ENCODE data around the gene EDDM3A. TPM values are rescaled to one million over a fixed set of nuclear protein-coding genes. Genes with fewer than 3 reads are reported as not detected.
"Not testable (repeated sequence)": the region's sequence is repeated elsewhere in the genome, so short reads cannot be mapped to it uniquely, and the experiment has no call there.

Gene EDDM3A
- polyA plus RNA-seq, 2 of the 4 experiments (the other 2 are of a cell fraction): not detected

GRCh38 chr14:20722016-20722415 lies 23.7 kb upstream of the EDDM3A start:
- ChIA-PET CTCF (interaction anchor here (1.0 to 1.2 kb wide), 2 partner anchors 36 to 152 kb away, joined by 3 read pairs; no protein-coding TSS in a partner anchor), POLR2A (no interaction called here)
- FAIRE-seq: no peak
- WGBS (ENCODE audit: missing lambda C conversion rate): 49% methylated on average over 12 of the region's 12 CpGs
- DNase-seq (ENCODE audit: low read depth in 1 of 2, low spot score in 1 of 2): no peak
- H3K9me3 ChIP-seq: 0 out of 3 replicates have a peak, but pooled peaks cover 4% of the 10 kb centered on the region
- no peak overlapping the region for H3K4me2 ChIP-seq
- ATAC-seq: no peak; a peak in 1 of 6 replicates
- no peaks in the 10 kb centered on the region for H3K4me1 ChIP-seq
- no peak overlapping the region for H3K4me3 ChIP-seq
- TF ChIP-seq RNF2 (IDR thresholded peaks at IDR 0.05; ENCODE audit: borderline replicate concordance, low read depth) (no peak), ZFP36 (IDR thresholded peaks at IDR 0.05; ENCODE audit: borderline replicate concordance, partially characterized antibody) (no peak), BHLHE40 (IDR thresholded peaks at IDR 0.05; ENCODE audit: low read depth, low read length) (no peak), USF2 (IDR thresholded peaks at IDR 0.05) (no peak), ELK1 (IDR thresholded peaks at IDR 0.05; ENCODE audit: low read depth, low read length) (no peak), SREBF2 (IDR thresholded peaks at IDR 0.05) (no peak), EHF (CRISPR knock-in tag; IDR thresholded peaks at IDR 0.05) (no peak), HOXB13 (CRISPR knock-in tag; IDR thresholded peaks at IDR 0.05; ENCODE audit: low read depth) (no peak), FOSB (CRISPR knock-in tag; IDR thresholded peaks at IDR 0.05) (no peak), KDM1A (IDR thresholded peaks at IDR 0.05; ENCODE audit: low read depth) (no peak)
- no peak overlapping the region for H3K27ac ChIP-seq

- WGBS (ENCODE audit: missing lambda C conversion rate): 89% methylated on average over 25 of the region's 28 CpGs
- TF ChIP-seq ZNF302 (CRISPR knock-in tag; IDR thresholded peaks at IDR 0.05): no peak
- ATAC-seq: no peak
Measured at GRCh38 chr14:20723488-20723887, 22.2 kb upstream of the EDDM3A start.

GRCh38 chr14:20726121-20726520 lies 19.6 kb upstream of the EDDM3A start:
- POLR2A ChIA-PET; H3K4me2 ChIP-seq; ATAC-seq; H3K9me3 ChIP-seq; CTCF ChIA-PET; H3K4me3 ChIP-seq; H3K27ac ChIP-seq; DNase-seq (ENCODE audit: low read depth in 1 of 2, low spot score in 1 of 2); H3K4me1 ChIP-seq: not testable (repeated sequence)
- peak; percentile 7 for FAIRE-seq
- 53% methylated on average over 3 of the region's 3 CpGs for WGBS (ENCODE audit: missing lambda C conversion rate)

More at GRCh38 chr14:20723488-20723887, 22.2 kb upstream of the EDDM3A start:
- Histone ChIP-seq H3K4me2 (no peak overlapping the region), H3K9me3 (no peaks in the 10 kb centered on the region), H3K4me3 (no peak overlapping the region), H3K27ac (no peak overlapping the region), H3K4me1 (no peaks in the 10 kb centered on the region)
- DNase-seq (ENCODE audit: low read depth in 1 of 2, low spot score in 1 of 2): no peak
- ChIA-PET POLR2A (no interaction called here), CTCF (interaction anchor here (0.6 to 0.9 kb wide), 3 partner anchors 10 to 29 kb away, joined by 3 to 4 read pairs (median 3); no protein-coding TSS in a partner anchor)
- no peak for FAIRE-seq

- ATAC-seq (no peak), DNase-seq (ENCODE audit: low read depth in 1 of 2, low spot score in 1 of 2) (no peak), FAIRE-seq (no peak)
- H3K9me3 ChIP-seq: no peaks in the 10 kb centered on the region
- no peak overlapping the region for H3K27ac ChIP-seq
- no peak overlapping the region for H3K4me3 ChIP-seq
- 18% methylated on average over 1 of the region's 1 CpG for WGBS (ENCODE audit: missing lambda C conversion rate)
- H3K4me2 ChIP-seq: no peak overlapping the region
- no peaks in the 10 kb centered on the region for H3K4me1 ChIP-seq
- POLR2A ChIA-PET: no interaction called here
- CTCF ChIA-PET: no interaction called here
- TF ChIP-seq CTCF (IDR thresholded peaks at IDR 0.05): no peak
- no peak for TF ChIP-seq HOXB13 (CRISPR knock-in tag; IDR thresholded peaks at IDR 0.05; ENCODE audit: low read depth)
- TF ChIP-seq KDM5A (IDR thresholded peaks at IDR 0.05): no peak
- no peak for TF ChIP-seq BCL3 (IDR thresholded peaks at IDR 0.05)
- no peak for TF ChIP-seq NFE2L2 (conservative IDR thresholded peaks at IDR 0.05; ENCODE audit: low read length)
- TF ChIP-seq MAZ (IDR thresholded peaks at IDR 0.05; ENCODE audit: borderline replicate concordance, low read depth, low read length): no peak
- no peak for TF ChIP-seq NPAS2 (CRISPR knock-in tag; IDR thresholded peaks at IDR 0.05; ENCODE audit: borderline replicate concordance)
- no peak for TF ChIP-seq CHD2 (IDR thresholded peaks at IDR 0.05; ENCODE audit: low read length, partially characterized antibody)
- no peak for TF ChIP-seq BHLHE40 (IDR thresholded peaks at IDR 0.05; ENCODE audit: low read depth, low read length)
- TF ChIP-seq ELK1 (IDR thresholded peaks at IDR 0.05; ENCODE audit: low read depth, low read length): no peak
- no peak for TF ChIP-seq HOXB5 (CRISPR knock-in tag; IDR thresholded peaks at IDR 0.05)
- TF ChIP-seq EP300 (IDR thresholded peaks at IDR 0.05): no peak
- TF ChIP-seq RNF2 (IDR thresholded peaks at IDR 0.05; ENCODE audit: borderline replicate concordance, low read depth): no peak
- no peak for TF ChIP-seq HMGXB4 (CRISPR knock-in tag; IDR thresholded peaks at IDR 0.05; ENCODE audit: borderline replicate concordance)
- TF ChIP-seq RARB (CRISPR knock-in tag; IDR thresholded peaks at IDR 0.05): no peak
Measured at GRCh38 chr14:20726531-20726930, 19.2 kb upstream of the EDDM3A start.

Measured in A549 (cell line).